ENCODE measurements around the gene SEMA4D. TPM values are rescaled to one million over a fixed set of nuclear protein-coding genes. Genes with fewer than 3 reads are reported as not detected.

Gene SEMA4D, protein sequence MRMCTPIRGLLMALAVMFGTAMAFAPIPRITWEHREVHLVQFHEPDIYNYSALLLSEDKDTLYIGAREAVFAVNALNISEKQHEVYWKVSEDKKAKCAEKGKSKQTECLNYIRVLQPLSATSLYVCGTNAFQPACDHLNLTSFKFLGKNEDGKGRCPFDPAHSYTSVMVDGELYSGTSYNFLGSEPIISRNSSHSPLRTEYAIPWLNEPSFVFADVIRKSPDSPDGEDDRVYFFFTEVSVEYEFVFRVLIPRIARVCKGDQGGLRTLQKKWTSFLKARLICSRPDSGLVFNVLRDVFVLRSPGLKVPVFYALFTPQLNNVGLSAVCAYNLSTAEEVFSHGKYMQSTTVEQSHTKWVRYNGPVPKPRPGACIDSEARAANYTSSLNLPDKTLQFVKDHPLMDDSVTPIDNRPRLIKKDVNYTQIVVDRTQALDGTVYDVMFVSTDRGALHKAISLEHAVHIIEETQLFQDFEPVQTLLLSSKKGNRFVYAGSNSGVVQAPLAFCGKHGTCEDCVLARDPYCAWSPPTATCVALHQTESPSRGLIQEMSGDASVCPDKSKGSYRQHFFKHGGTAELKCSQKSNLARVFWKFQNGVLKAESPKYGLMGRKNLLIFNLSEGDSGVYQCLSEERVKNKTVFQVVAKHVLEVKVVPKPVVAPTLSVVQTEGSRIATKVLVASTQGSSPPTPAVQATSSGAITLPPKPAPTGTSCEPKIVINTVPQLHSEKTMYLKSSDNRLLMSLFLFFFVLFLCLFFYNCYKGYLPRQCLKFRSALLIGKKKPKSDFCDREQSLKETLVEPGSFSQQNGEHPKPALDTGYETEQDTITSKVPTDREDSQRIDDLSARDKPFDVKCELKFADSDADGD
- total RNA-seq (2022; extraction: Qiagen RNA extraction): 4.4 to 6.4 TPM (median 5.1 TPM) in 5 replicates

DNA sequence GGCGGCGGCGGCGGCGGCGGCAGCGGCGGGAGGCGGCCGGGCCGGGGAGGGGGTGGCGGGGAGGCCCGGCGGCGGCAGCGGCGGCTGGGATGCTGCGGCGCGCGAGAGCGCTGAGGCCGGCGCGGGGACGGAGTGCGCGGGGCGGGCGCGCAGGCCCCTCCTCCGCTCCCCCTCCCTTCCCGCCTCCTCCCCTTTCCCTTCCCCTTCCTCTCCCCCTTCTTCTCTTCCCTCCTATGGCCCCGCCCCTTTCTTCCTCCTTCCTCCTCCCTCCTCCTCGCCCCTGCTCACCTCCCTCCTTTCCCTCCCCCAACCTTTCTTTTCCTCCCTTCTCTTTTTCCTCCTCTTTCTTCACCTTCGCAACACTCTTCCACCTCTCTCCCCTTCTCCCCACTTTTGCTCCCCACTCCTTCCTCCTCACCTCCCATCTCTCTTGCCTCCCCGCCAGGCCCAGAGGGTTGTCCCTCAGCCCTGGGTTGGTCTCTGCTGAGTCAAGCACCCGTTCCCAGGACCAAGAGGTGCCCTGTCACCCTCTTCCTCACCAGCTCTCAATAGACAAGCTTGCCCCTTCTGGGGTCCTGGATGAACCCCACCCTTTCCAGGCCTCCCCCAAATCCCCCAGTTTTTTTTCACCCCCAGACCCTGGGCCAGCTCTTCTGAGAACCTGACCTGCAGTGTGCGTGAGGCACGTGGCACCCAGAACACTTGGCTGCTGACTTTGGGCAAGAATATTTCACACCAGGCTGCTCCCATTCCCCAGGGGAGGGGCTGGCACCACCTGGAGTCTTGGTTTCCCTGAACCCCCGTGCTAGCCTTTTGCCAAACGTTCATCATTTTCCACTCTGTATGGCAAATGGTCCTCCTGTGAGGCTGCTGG lies at the start of gene SEMA4D:
Gene SEMA4D (minus strand): TSS at position 136 of the 874 bp plus-strand sequence. CDS start 92,657 bp downstream, outside the sequence.

DNA sequence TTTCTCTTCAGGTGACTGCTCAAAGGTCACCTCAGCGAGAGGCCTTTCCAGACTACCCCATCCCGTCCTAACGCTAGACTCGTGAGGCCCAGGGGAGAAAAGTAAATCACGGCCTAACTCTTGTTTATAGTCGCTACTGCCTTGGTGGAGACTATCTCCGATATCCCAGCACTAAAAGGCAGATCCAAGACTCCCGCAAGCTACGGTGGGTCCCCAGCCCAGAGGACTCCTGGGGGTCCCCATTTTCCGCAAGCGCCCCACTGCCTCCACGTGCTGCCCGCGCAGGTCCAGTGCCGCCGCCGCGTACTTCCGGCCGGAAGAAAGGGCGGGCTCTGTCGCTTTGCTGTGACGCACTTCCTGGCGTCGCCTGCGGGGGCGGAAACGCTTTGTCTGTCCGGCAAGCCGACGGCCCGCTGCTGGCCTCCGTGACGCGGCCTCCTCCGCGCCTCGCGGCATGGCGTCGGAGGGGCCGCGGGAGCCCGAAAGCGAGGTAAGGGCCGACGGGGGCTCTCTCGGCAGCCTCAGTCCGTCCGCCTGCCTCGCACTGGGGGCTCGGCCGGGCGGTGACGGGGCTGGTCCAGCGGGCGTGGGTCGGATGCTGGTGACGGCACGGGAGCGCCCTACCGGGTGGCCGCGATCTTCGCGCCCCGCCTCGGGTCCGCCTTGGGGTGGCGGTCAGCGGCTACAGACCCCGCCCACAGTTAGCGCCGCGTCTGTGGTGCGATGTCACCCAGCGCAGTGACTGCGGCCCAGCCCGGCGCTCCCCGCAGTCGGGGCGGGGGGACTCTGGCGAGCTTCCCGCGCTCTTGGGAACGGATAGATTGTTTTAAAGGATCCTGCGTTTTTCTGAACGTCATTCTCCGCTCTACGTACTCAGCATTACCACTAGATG lies 179.5 kb downstream of the SEMA4D start, which contains the start of gene SECISBP2:
Gene SECISBP2 (plus strand): TSS at position 378 of the 892 bp plus-strand sequence. CDS start 77 bp downstream, at position 455.

Other genes with a start within 250 kb of the SEMA4D start
- gene CKS2, start 186.9 kb downstream of the SEMA4D start, total RNA-seq (2022; extraction: Qiagen RNA extraction): 385 to 467 TPM (median 397 TPM) in 5 replicates
- 18.3 to 20.5 TPM (median 19.8 TPM) in 5 replicates for gene SECISBP2, start 179.6 kb downstream of the SEMA4D start, total RNA-seq (2022; extraction: Qiagen RNA extraction)
- gene GADD45G, start 106.9 kb upstream of the SEMA4D start, total RNA-seq (2022; extraction: Qiagen RNA extraction): 0.25 to 0.46 TPM (median 0.34 TPM) in 4 of 5 replicates, not detected in the other